Measurements from ENCODE around the gene EML6. TPM values are rescaled to one million over a fixed set of nuclear protein-coding genes. Genes with fewer than 3 reads are reported as not detected.

EML6 gene
- total RNA-seq, 2 donors from 2014 or later = 1.4 to 2.1 TPM

DNA sequence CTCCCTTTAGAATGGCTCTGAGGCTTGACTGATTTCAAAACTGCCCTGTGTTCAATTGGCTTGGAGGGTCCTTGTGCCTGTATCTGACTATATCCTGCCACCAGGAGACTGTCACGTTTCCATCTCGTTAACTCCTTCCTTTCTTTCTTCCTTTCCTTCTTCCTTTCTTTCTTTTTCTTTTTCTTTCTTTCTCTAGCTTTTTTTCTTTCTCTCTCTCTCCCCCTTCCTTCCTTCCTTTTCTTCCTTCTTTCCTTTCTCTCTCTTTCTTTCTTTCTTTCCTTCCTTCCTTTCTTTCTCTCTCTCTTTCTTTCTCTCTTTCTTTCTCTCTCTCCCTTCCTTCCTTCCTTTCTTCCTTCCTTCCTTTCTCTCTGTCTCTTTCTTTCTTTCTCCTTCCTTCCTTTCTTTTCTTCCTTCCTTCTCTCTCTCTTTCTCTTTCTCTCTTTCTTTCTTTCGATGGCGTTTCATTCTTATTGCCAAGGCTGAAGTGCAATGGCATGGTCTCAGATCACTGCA is 38.1 kb upstream of the EML6 start:
- H3K27me3 Mint-ChIP-seq (ENCODE audit: insufficient read depth) = no peaks in the 10 kb centered on the region
- Histone ChIP-seq H3K4me1 (ENCODE audit: control insufficient read depth, insufficient read depth, low read length) (no peaks in the 10 kb centered on the region), H3K36me3 (ENCODE audit: control insufficient read depth, insufficient read depth, low read length) (no peaks in the 10 kb centered on the region), H3K27ac (ENCODE audit: low read depth, low read length) (no peak overlapping the region), H3K9me3 (ENCODE audit: control insufficient read depth, low read length) (no peaks in the 10 kb centered on the region), H3K27me3 (ENCODE audit: control insufficient read depth, insufficient read depth, low read length, poor library complexity, severe bottlenecking) (no peaks in the 10 kb centered on the region), H3K9ac (ENCODE audit: extremely low read depth, low read length, poor library complexity, severe bottlenecking) (no peak overlapping the region), H3K4me3 (ENCODE audit: low read length) (no peak overlapping the region)
- H3K9me3 Mint-ChIP-seq = no peaks in the 10 kb centered on the region
- H3K4me3 Mint-ChIP-seq = no peak overlapping the region
- DNase-seq = no peak
- TF ChIP-seq, protein P1, sequence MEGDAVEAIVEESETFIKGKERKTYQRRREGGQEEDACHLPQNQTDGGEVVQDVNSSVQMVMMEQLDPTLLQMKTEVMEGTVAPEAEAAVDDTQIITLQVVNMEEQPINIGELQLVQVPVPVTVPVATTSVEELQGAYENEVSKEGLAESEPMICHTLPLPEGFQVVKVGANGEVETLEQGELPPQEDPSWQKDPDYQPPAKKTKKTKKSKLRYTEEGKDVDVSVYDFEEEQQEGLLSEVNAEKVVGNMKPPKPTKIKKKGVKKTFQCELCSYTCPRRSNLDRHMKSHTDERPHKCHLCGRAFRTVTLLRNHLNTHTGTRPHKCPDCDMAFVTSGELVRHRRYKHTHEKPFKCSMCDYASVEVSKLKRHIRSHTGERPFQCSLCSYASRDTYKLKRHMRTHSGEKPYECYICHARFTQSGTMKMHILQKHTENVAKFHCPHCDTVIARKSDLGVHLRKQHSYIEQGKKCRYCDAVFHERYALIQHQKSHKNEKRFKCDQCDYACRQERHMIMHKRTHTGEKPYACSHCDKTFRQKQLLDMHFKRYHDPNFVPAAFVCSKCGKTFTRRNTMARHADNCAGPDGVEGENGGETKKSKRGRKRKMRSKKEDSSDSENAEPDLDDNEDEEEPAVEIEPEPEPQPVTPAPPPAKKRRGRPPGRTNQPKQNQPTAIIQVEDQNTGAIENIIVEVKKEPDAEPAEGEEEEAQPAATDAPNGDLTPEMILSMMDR (conservative IDR thresholded peaks at IDR 0.05) = peak; percentile 41
- H3K36me3 Mint-ChIP-seq (ENCODE audit: low read depth) = no peaks in the 10 kb centered on the region
- H3K4me1 Mint-ChIP-seq = no peaks in the 10 kb centered on the region
- no peak overlapping the region for H3K27ac Mint-ChIP-seq
- WGBS, 2 experiments (ENCODE audit: insufficient coverage in 1 of 2, insufficient read length in 1 of 2) = 84 to 85% methylated on average over 4 of the region's 4 CpGs

DNA sequence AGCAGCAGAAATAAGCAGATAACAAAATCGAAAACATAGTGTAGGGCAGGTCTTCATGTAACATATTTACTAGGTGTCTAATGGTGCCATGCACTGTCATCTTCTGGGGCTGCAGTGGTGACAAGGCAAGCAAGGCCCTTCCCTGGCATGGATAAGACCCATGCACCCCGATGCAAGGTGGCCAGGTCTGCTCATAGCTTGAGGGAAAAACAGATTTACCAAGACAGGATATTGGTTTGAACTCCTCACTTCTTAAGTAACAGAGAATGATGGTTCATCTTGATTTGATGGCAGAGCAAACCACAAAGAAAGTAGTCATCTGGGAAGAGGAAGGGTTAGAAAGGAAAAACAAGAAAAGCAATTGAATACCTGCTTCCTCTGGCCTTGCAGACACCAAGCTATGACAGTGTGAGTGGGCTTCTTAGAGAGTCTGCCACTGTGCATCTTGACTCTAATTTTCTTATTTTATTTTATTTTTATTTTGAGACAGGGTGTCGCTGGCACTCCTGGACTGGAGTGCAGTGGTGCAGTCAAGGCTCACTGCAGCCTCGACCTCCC is 35.8 kb upstream of the EML6 start:
- Histone ChIP-seq H3K36me3 (ENCODE audit: control insufficient read depth, insufficient read depth, low read length) (no peaks in the 10 kb centered on the region), H3K27me3 (ENCODE audit: control insufficient read depth, insufficient read depth, low read length, poor library complexity, severe bottlenecking) (no peaks in the 10 kb centered on the region), H3K27ac (ENCODE audit: low read depth, low read length) (no peak overlapping the region), H3K4me3 (ENCODE audit: low read length) (no peak overlapping the region), H3K4me1 (ENCODE audit: control insufficient read depth, insufficient read depth, low read length) (no peaks in the 10 kb centered on the region), H3K9ac (ENCODE audit: extremely low read depth, low read length, poor library complexity, severe bottlenecking) (no peak overlapping the region), H3K9me3 (ENCODE audit: control insufficient read depth, low read length) (no peaks in the 10 kb centered on the region)
- TF ChIP-seq, protein P1 (conservative IDR thresholded peaks at IDR 0.05) = no peak
- H3K4me3 Mint-ChIP-seq = no peak overlapping the region
- no peaks in the 10 kb centered on the region for H3K4me1 Mint-ChIP-seq
- no peaks in the 10 kb centered on the region for H3K9me3 Mint-ChIP-seq
- no peak for DNase-seq
- no peak overlapping the region for H3K27ac Mint-ChIP-seq
- H3K27me3 Mint-ChIP-seq (ENCODE audit: insufficient read depth) = no peaks in the 10 kb centered on the region
- no peaks in the 10 kb centered on the region for H3K36me3 Mint-ChIP-seq (ENCODE audit: low read depth)
- 88 to 91% methylated on average over 4 of the region's 4 CpGs for WGBS, 2 experiments (ENCODE audit: insufficient coverage in 1 of 2, insufficient read length in 1 of 2)

DNA sequence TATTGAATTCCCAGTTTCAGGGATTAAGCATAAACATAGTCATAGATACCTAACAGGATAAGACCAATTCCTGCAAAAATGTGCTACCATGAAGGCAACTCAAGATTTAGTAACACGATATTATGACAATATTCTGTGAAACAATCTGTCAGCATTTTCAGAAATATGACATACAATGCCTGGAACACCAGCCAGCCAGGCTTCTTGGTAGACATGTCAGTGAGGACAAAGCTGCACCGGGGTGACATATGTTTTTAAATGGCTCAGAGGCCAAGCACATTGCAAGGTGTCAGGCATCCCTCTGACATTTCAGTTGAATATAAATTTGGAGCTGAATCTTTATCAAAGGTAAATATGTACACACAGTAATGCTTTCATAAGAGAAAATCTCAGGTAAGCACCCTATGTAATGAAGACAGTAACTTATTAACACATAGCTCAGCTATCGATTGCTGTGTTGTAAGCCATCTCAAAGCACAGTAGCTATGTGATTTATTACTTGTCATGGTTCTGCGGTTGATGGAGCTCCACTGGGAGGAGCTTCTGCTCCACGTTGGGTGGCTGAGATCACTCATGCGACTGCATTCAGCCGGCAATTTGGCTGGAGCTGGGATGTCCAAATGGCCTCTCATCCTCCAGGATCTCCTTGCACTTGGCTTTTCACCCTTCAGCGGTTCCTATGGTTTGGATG is 31.9 kb upstream of the EML6 start:
- no peaks in the 10 kb centered on the region for H3K36me3 ChIP-seq (ENCODE audit: control insufficient read depth, insufficient read depth, low read length)
- no peak overlapping the region for H3K4me3 ChIP-seq (ENCODE audit: low read length)
- no peak overlapping the region for H3K9ac ChIP-seq (ENCODE audit: extremely low read depth, low read length, poor library complexity, severe bottlenecking)

More for the DNA sequence above, 31.9 kb upstream of the EML6 start:
- Histone ChIP-seq H3K27ac (ENCODE audit: low read depth, low read length) (no peak overlapping the region), H3K9me3 (ENCODE audit: control insufficient read depth, low read length) (no peaks in the 10 kb centered on the region), H3K27me3 (ENCODE audit: control insufficient read depth, insufficient read depth, low read length, poor library complexity, severe bottlenecking) (no peaks in the 10 kb centered on the region), H3K4me1 (ENCODE audit: control insufficient read depth, insufficient read depth, low read length) (no peaks in the 10 kb centered on the region)
- H3K4me1 Mint-ChIP-seq = no peaks in the 10 kb centered on the region
- no peak overlapping the region for H3K27ac Mint-ChIP-seq
- 91 to 96% methylated on average over 7 of the region's 8 CpGs for WGBS, 2 experiments (ENCODE audit: insufficient coverage in 1 of 2, insufficient read length in 1 of 2)
- no peak for DNase-seq
- TF ChIP-seq, protein P1 (conservative IDR thresholded peaks at IDR 0.05) = no peak
- H3K27me3 Mint-ChIP-seq (ENCODE audit: insufficient read depth) = no peaks in the 10 kb centered on the region
- H3K36me3 Mint-ChIP-seq (ENCODE audit: low read depth) = no peaks in the 10 kb centered on the region
- no peak overlapping the region for H3K4me3 Mint-ChIP-seq
- no peaks in the 10 kb centered on the region for H3K9me3 Mint-ChIP-seq

Data from endodermal cell (in vitro differentiated cells).